Right lobe of liver (tissue), 4 donors: Measurements from ENCODE around the gene USP9X.

Experiments
- CTCF ChIP-seq, 4 donors: fragments of 200-600 bp in 3 of 4; fragments of 450-650 bp in 1 of 4; IDR thresholded peaks; one replicate each; pipeline versions ENCODE4 v1.5.1 to v1.8.0; 2016 to 2022; ENCODE audit warnings: antibody characterized with exemption in 4 of 4, mild to moderate bottlenecking in 2 of 4
- POLR2A ChIP-seq: fragments of 450-650 bp; IDR thresholded peaks from one replicate; pipeline ENCODE4 v1.6.1; 2017; ENCODE audit warnings: antibody characterized with exemption, mild to moderate bottlenecking
- donor health status: DM: no; HTN: no; CAD: no.
- donor health status: DM: no; HTN: no; CAD: no.
- donor health status: DM: no; HTN: yes; CAD: no.

GRCh38 chrX:41178201-41178600 is 93.0 kb downstream of the USP9X start:
- TF ChIP-seq CTCF (IDR thresholded peaks at IDR 0.05) (no peak), POLR2A (no peak)
